NCI-H748 treated with DMSO at 0.1 percent for 48 hours (cell line): Measurements from ENCODE around the gene FOXD2.

Source experiments
- DNase-seq: peaks from one replicate; lab custom pipeline; 2025; lab: John Stamatoyannopoulos, UW

FOXD2 gene

GRCh38 chr1:47417170-47418044 lies 20.4 kb upstream of the FOXD2 start:
- no peak for DNase-seq

DNA sequence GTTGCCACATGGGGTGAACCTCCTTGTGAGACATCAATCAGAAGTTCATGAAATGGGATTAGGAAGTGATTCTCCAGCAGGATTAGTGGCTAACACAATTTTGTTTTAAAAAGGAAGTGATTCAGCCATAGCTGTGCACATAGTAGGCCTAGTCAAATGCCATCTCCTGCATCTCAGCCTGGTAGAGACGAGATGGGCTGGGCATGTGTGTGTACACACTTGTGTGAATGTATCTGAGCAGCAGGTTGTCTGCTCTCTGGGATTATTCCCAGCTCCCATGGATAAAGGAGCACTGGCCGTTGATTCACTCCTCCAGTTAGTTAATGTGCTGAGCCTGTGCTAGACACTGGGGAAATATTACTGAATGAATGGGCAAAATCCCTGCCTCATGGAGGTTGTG lies 19.7 kb upstream of the FOXD2 start:
- DNase-seq, result no peak

- DNase-seq, result no peak
These were observed 19.0 kb upstream of the FOXD2 start for GRCh38 chr1:47418681-47419325.

GRCh38 chr1:47420547-47420946 lies 17.3 kb upstream of the FOXD2 start:
- no peak for DNase-seq

DNA sequence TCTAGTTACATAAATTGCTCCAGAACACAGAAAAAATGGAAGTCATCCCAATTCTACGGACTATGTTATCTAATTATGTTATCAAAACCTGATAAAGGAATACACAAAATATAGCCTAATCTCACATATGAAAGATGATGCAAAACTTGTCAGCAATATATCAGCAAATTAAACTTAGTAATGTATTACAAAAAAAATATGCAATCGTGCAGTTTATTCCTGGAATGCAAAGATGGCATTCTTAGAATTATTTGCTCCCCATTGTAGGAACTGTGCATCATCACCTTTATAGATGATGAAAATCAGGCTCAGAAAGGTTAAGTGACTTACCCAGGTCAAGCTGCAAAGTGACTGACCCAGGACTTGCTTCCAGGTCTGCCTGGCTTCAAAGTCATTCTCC lies 14.0 kb upstream of the FOXD2 start:
- DNase-seq, result no peak

DNA sequence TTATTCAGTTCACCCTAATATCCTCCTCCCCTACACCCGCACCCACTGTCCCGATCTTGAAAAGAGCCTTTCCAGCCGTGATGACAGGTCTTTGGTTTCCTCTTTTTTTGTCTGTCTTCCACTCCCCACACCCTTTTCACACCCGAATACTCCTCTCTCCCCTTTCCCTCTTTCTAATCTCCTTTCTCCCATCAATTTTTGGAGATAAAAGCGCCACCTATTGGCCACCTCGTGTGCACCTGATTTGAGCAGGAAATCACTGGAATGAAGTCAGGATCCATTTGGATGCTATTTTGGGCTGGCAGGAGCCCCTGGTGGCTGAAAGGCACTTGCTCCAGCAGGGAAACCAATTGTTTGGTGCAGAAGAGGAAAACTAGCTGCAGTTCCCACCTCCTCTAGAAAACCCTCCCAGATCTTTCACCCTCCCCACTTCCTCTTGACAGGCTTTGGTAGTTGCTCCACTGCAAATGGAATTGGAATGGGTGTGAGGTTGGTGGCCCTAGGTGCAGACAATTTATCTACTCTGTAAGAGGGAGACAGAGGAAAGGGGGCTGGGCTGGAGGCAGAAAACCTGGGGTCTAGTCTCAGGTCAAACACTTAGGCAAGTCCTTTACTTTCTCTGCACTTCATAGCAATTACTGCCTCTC lies 13.4 kb upstream of the FOXD2 start:
- DNase-seq, result peak; percentile 56

DNA sequence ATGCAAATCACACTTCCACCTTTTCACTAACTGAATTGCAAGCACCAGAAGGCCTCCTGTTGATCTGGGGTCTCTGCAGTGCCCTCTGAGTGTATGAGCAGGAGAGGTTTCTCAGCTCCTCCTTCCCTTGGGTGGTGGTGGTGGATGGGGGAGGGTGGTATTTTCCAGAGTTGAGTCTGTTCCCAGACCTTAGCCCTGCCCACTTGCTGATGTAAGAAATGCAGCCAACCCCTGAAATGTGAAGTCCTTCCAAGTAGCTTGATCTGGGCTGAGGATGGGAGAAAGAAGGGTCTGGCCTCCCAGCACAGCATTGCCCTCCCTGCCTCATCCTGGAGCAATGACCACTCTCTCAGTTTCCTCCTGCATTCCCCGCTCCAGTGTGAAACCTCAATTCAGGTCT lies 6.3 kb upstream of the FOXD2 start:
- DNase-seq, result no peak

GRCh38 chr1:47432071-47433036 lies 5.5 kb upstream of the FOXD2 start:
- peak; percentile 56 for DNase-seq

- DNase-seq, result no peak
These were observed 4.8 kb upstream of the FOXD2 start for GRCh38 chr1:47433037-47433421.

- no peak for DNase-seq
These were observed 4.3 kb upstream of the FOXD2 start for GRCh38 chr1:47433477-47434050.

- no peak for DNase-seq
These were observed 3.6 kb upstream of the FOXD2 start for GRCh38 chr1:47434051-47434842.

DNA sequence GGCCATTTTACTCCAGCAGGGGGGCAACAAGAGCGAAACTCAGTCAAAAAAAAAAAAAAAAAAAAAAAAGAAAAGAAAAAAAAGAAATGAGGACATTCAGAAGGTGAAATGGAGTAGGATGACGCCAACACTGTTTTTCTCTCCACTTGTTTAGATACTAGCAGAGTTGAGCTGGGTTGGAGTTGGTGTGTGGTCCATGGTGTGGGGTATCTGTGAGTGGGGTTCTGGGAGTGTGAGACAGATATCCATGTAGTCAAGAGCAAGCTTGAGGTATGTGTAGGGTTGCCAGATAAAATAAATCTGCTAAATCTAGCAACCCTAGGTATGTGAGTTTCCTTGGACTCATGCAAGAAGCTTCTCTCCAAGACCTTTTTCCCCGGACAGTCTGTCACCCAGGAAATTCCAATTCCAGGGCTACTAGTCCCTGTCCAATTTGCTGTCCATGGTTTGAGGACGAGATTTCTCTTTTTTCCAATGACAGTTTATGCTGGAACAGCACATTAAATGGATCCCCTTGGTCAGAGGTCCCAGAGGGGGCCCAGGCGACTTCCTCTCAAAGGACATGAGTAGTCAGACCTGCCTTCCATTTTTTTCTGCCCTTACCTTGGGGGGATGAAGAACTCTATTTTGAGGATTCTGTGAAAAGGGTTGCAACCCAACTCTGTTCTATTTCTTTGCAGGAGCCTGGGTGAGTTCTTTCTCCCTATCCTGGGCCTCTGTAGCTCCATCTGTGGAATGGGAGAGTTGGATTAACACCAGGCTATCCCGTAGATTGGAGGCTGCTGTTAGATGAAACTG lies 2.1 kb upstream of the FOXD2 start:
- DNase-seq, result no peak

DNA sequence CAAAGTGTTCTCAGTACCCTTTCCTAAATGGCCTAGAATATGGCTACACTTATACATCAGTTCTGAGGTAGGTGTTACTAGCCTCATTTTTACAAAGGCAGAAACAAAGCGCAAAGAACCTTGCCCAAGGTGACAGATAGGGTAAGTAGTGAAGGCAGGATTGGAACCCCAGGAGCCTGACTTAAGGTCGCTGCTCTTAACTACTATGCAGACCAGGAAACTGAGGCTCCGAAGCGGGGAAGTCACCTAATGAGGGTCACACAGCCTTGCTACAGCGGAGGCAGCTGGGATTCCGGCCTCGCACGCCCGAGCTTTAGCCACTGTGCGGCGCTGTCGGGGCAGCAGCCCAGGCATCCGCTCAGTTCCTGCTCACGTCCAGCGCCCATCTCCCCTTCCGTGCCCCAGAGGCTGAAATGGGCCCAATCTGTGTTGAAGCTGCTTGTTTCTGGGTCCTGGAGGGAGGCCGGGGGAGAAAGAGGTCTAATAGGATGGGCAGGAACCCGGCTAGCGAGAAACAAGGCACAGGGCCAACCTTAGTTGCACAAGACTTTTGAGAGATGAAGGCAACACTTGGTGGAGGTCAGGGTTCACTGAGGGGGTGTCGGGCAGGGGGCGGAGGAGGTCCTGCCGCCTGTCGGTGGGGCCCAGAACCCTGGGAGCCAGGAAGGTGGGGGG lies 1.4 kb upstream of the FOXD2 start:
- peak; percentile 67 for DNase-seq

- no peak for DNase-seq
These were observed 831 bp upstream of the FOXD2 start for GRCh38 chr1:47436979-47437446.

DNA sequence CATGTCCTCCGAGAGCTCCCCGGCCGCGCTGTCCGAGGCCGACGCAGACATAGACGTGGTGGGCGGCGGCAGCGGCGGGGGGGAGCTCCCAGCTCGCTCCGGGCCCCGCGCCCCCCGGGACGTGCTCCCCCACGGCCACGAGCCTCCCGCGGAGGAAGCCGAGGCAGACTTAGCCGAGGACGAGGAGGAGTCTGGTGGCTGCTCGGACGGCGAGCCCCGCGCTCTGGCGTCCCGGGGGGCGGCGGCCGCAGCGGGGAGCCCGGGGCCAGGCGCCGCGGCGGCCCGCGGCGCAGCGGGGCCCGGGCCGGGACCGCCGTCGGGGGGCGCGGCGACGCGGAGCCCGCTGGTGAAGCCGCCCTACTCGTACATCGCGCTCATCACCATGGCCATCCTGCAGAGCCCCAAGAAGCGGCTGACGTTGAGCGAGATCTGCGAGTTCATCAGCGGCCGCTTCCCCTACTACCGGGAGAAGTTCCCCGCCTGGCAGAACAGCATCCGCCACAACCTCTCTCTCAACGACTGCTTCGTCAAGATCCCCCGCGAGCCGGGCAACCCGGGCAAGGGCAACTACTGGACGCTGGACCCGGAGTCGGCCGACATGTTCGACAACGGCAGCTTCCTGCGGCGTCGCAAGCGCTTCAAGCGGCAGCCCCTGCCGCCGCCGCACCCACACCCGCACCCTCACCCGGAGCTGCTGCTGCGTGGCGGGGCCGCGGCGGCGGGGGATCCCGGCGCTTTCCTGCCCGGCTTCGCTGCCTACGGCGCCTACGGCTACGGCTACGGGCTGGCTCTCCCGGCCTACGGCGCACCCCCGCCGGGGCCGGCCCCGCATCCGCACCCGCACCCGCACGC lies 547 bp downstream of the FOXD2 start:
- DNase-seq, result no peak

DNA sequence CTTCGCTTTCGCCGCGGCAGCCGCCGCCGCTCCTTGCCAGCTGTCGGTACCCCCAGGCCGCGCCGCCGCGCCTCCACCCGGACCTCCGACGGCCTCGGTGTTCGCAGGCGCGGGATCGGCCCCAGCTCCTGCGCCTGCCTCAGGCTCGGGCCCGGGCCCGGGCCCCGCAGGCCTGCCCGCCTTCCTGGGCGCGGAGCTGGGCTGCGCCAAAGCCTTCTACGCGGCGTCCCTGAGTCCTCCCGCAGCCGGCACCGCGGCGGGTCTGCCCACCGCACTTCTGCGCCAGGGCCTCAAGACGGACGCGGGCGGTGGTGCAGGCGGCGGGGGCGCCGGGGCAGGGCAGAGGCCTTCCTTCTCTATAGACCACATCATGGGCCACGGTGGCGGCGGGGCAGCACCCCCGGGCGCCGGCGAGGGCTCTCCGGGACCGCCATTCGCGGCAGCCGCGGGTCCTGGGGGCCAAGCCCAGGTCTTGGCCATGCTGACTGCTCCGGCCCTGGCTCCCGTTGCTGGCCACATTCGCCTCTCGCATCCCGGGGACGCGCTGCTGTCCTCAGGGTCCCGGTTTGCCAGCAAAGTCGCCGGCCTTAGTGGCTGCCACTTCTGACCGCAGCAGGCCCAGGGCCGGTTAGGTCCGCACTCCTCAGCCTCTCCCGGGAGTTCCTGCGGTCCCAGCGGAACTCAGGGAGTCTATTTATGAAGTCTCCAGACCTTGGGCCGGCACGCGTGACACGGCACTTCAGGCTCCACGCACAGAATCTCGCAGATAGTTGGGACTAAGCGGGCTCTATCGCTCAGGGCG lies 1.4 kb downstream of the FOXD2 start:
- no peak for DNase-seq

DNA sequence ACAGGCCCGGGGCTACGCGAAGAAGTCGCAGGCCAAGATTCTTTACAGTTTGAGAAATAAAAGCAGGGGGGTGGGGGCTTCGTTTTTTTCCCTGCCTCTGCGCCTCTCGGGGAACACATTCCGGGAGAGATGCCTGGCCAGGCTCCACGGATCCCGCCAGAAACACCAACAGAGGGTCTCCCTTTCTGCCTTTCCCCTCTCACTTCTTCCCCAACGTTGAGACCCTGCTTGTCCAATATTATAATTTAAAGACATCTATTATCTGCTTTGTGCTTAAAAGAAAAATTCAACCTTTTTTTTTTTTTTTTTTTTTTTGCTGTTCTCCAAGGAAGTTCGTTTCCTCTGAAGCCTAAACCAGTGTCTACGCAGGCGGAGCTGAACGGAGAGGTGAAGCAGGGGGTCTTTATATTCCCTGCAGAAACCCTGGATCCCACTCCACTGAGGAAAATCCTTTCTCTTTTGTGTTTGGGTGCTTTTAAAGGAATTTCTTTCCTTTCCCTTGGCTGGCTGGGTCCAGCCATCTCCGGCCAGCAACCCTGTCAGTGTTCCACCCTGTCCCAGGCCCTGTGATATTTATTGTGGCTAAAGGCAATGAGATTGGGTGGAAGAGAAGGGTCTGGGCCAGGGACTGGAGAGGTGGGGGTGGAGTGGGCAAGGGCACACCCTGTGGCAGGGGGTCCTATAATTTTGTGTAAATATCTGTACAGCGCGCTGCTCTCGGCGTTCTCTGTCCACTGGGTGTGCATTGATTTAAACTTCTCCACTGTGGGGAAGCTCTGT lies 2.2 kb downstream of the FOXD2 start:
- no peak for DNase-seq
